Ascending aorta (tissue), 2 donors: ENCODE results near the gene SIGLEC8. TPM values are rescaled to one million over a fixed set of nuclear protein-coding genes. Genes with fewer than 3 reads are reported as not detected.
"Not testable (repeated sequence)": the region's sequence is repeated elsewhere in the genome, so short reads cannot be mapped to it uniquely, and the experiment has no call there.

Experiments
- DNase-seq, 2 donors: peaks; one replicate each; pipeline ENCODE4 v3.0.0-alpha.2; 2019; ENCODE audit warnings: low spot score in 2 of 2
- H3K27ac ChIP-seq, 2 donors: fragments of 200-600 bp; sonication (generic); one replicate each; pipeline ENCODE4 v1.5.1; 2016 to 2017; ENCODE audit warnings: mild to moderate bottlenecking in 1 of 2
- H3K27me3 ChIP-seq: fragments of 200-600 bp; sonication (generic); one replicate; pipeline ENCODE4 v1.5.1; 2017
- H3K36me3 ChIP-seq, 2 donors: fragments of 200-600 bp; sonication (generic); one replicate each; pipeline ENCODE4 v1.5.1; 2016
- H3K4me1 ChIP-seq, 2 donors: fragments of 200-600 bp; sonication (generic); one replicate each; pipeline ENCODE4 v1.5.1; 2016 to 2017; ENCODE audit warnings: mild to moderate bottlenecking in 1 of 2
- H3K4me3 ChIP-seq, 2 donors: fragments of 200-600 bp; sonication (generic); one replicate each; pipeline ENCODE4 v1.5.1; 2016 to 2017; ENCODE audit warnings: mild to moderate bottlenecking in 1 of 2
- H3K9me3 ChIP-seq, 2 donors: fragments of 200-600 bp; sonication (generic); one replicate each; pipeline ENCODE4 v1.5.1; 2016
- CTCF ChIP-seq, 3 experiments: fragments of 200-600 bp in 2 of 3; fragments of 450-650 bp in 1 of 3; sonication (generic) in 2 of 3; IDR thresholded peaks; one replicate each; pipeline ENCODE4 v1.5.1; 2016 to 2019; ENCODE audit warnings: antibody characterized with exemption in 3 of 3, mild to moderate bottlenecking in 1 of 3, moderate library complexity in 1 of 3
- intact Hi-C: fragments of 100-400 bp; cut with DNase I; formaldehyde crosslinking; loops from one replicate; pipeline ENCODE4 v1.15.1; 2023
- total RNA-seq: library from RNA; depleted of rRNA; stranded (reverse); fragments of >200 nt; gene quantifications from one replicate; pipeline ENCODE4 v1.1.0, GENCODE V29; 2016

The SIGLEC8 gene
- total RNA-seq, 1 donor from 2014 or later: not detected

- TF ChIP-seq CTCF (IDR thresholded peaks at IDR 0.05): no peak
- H3K36me3 ChIP-seq: no peaks in the 10 kb centered on the region
- H3K27me3 ChIP-seq: no peaks in the 10 kb centered on the region
- peak in 1 of 2 donors; percentile 50 for DNase-seq
- H3K9me3 ChIP-seq: no peaks in the 10 kb centered on the region
- no peaks in the 10 kb centered on the region for H3K4me1 ChIP-seq
- intact Hi-C loops: no loop called here
- H3K27ac ChIP-seq: no peak overlapping the region
- H3K4me3 ChIP-seq: no peak overlapping the region
These were observed 9.8 kb upstream of the SIGLEC8 start for GRCh38 chr19:51467864-51468544.

GRCh38 chr19:51466723-51467122, 8.5 kb upstream of the SIGLEC8 start:
- Histone ChIP-seq H3K4me3 (no peak overlapping the region), H3K36me3 (no peaks in the 10 kb centered on the region), H3K27ac (no peak overlapping the region), H3K9me3 (no peaks in the 10 kb centered on the region), H3K4me1 (no peaks in the 10 kb centered on the region), H3K27me3 (no peaks in the 10 kb centered on the region)
- no peak for TF ChIP-seq CTCF (IDR thresholded peaks at IDR 0.05)
- intact Hi-C loops: no loop called here
- no peak for DNase-seq

- intact Hi-C loops, H3K4me1 ChIP-seq, H3K36me3 ChIP-seq, H3K4me3 ChIP-seq, H3K9me3 ChIP-seq, H3K27ac ChIP-seq, H3K27me3 ChIP-seq, DNase-seq: not testable (repeated sequence)
These were observed 5.8 kb upstream of the SIGLEC8 start for GRCh38 chr19:51463976-51464581.

GRCh38 chr19:51462681-51463080, 4.4 kb upstream of the SIGLEC8 start:
- TF ChIP-seq CTCF (IDR thresholded peaks at IDR 0.05): no peak
- Histone ChIP-seq H3K27ac (no peak overlapping the region), H3K9me3 (no peaks in the 10 kb centered on the region), H3K4me1 (no peaks in the 10 kb centered on the region), H3K4me3 (no peak overlapping the region), H3K36me3 (no peaks in the 10 kb centered on the region), H3K27me3 (no peaks in the 10 kb centered on the region)
- DNase-seq: peak in 1 of 2 donors; percentile 54
- intact Hi-C loops: no loop called here

GRCh38 chr19:51462276-51462675, 4.0 kb upstream of the SIGLEC8 start:
- DNase-seq: peak in 1 of 2 donors; percentile 53
- Histone ChIP-seq H3K27ac (no peak overlapping the region), H3K4me1 (no peaks in the 10 kb centered on the region), H3K9me3 (no peaks in the 10 kb centered on the region), H3K4me3 (no peak overlapping the region), H3K36me3 (no peaks in the 10 kb centered on the region), H3K27me3 (no peaks in the 10 kb centered on the region)
- no peak for TF ChIP-seq CTCF (IDR thresholded peaks at IDR 0.05)
- intact Hi-C loops: no loop called here

GRCh38 chr19:51461723-51462161, 3.5 kb upstream of the SIGLEC8 start:
- no peak overlapping the region for H3K27ac ChIP-seq
- no peaks in the 10 kb centered on the region for H3K27me3 ChIP-seq
- H3K4me3 ChIP-seq: no peak overlapping the region
- no peak for TF ChIP-seq CTCF (IDR thresholded peaks at IDR 0.05)
- H3K4me1 ChIP-seq: no peaks in the 10 kb centered on the region
- no peaks in the 10 kb centered on the region for H3K36me3 ChIP-seq
- no peaks in the 10 kb centered on the region for H3K9me3 ChIP-seq
- intact Hi-C loops: no loop called here
- peak in 1 of 2 donors; percentile 60 for DNase-seq
